KMS-11 (cell line): ENCODE results near the gene PPP1R1A.

ENCODE experiments used
- H2AFZ ChIP-seq: fragments of 200-600 bp; sonication (generic); 2 replicates; pipeline ENCODE4 v1.6.1; 2016; ENCODE audit warnings: antibody characterized with exemption, mixed run types, low read depth
- H3K27ac ChIP-seq: fragments of 200-600 bp; sonication (generic); 2 replicates; pipeline ENCODE4 v1.6.1; 2016; ENCODE audit warnings: mild to moderate bottlenecking, mixed run types
- H3K27me3 ChIP-seq: fragments of 200-600 bp; sonication (generic); 2 replicates; pipeline ENCODE4 v1.6.1; 2017; ENCODE audit warnings: mild to moderate bottlenecking, low read depth, mixed run types, moderate library complexity; ENCODE audit not compliant: insufficient read depth
- H3K36me3 ChIP-seq: fragments of 200-600 bp; sonication (generic); 2 replicates; pipeline ENCODE4 v1.6.1; 2017; ENCODE audit warnings: mild to moderate bottlenecking, mixed run types; ENCODE audit not compliant: insufficient read depth
- H3K4me1 ChIP-seq: fragments of 200-600 bp; sonication (generic); 2 replicates; pipeline ENCODE4 v1.6.1; 2016; ENCODE audit warnings: mild to moderate bottlenecking, low read depth, mixed run types; ENCODE audit not compliant: poor library complexity, severe bottlenecking
- H3K4me2 ChIP-seq: fragments of 200-600 bp; sonication (generic); 2 replicates; pipeline ENCODE4 v1.7.0; 2016; ENCODE audit warnings: mild to moderate bottlenecking, mixed run types
- H3K4me3 ChIP-seq: fragments of 200-600 bp; sonication (generic); IDR thresholded peaks from 2 replicates; pipeline ENCODE4 v1.6.1; 2017; ENCODE audit warnings: low read depth, low read length, mixed read lengths; ENCODE audit not compliant: insufficient read depth
- H3K79me2 ChIP-seq: fragments of 200-600 bp; sonication (generic); 2 replicates; pipeline ENCODE4 v1.6.1; 2016; ENCODE audit warnings: low read depth, mixed run types; ENCODE audit not compliant: insufficient read depth
- H3K9ac ChIP-seq: fragments of 200-600 bp; sonication (generic); 2 replicates; pipeline ENCODE4 v1.6.1; 2016; ENCODE audit warnings: mild to moderate bottlenecking, mixed run types
- H4K20me1 ChIP-seq: fragments of 200-600 bp; sonication (generic); 2 replicates; pipeline ENCODE4 v1.6.1; 2016; ENCODE audit warnings: mild to moderate bottlenecking, mixed run types; ENCODE audit not compliant: insufficient read depth
- TF ChIP-seq, protein P1 (sequence below): fragments of 200-600 bp; sonication (generic); conservative IDR thresholded peaks from 2 replicates; pipeline ENCODE4 v1.6.1; 2017; ENCODE audit warnings: low read depth, mild to moderate bottlenecking, antibody characterized with exemption, low read length, moderate library complexity, mixed read lengths

The PPP1R1A gene

DNA sequence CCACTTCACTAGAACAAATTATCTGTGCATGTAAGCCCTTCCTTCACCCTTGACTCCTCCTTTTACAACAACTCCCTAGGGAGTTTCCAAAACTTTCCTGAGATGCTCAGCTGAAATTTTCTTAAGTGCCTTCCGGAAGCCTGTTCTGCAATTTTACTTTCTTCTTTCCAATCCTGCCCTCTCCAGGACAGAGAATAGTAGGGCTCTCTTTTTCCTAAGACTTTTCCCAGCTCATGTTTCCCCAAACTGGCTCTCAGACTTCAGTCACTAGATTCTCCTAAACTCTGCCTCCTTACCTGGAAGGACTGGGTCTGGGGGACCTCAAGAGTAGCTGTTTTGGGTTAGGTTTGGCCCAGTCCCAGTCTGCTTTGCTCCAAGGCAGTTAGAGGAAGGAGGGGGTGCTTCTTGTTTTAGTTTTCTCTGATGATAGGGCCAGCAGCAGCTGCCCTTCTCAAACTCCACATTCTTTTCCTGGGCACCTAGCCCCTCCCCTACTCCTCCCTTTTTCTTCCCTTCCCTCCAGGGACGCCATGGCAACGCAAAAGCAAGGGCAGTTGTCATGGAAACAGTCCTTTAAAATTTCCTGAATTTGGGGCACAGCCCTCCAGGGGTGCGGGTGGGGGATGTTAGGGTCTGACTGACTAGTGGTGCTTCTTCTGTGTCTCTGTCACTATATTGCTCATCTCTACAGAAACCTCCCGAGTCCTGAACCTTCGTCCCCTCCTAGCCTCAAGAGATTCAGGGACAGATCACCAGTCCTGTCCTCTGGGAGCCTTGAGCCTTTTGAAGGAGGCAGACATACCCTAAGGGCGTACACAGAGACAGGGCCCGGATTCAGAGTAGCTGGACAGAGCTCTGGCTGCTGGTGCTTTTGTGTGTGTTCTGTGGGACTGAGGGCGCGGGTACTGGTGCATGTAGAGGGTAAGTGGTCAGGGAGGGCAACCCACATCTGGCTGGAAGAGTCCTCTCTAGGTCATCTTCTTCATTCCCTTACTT, 17.0 kb downstream of the PPP1R1A start:
- Histone ChIP-seq H3K79me2 (no peaks in the 10 kb centered on the region), H3K4me3 (no peak overlapping the region), H3K9ac (no peak overlapping the region), H3K27me3 (no peaks in the 10 kb centered on the region), H3K4me2 (no peak overlapping the region), H3K36me3 (no peaks in the 10 kb centered on the region), H3K4me1 (no peaks in the 10 kb centered on the region), H2AFZ (no peak overlapping the region), H4K20me1 (no peaks in the 10 kb centered on the region), H3K27ac (no peak overlapping the region)
- TF ChIP-seq, protein P1, sequence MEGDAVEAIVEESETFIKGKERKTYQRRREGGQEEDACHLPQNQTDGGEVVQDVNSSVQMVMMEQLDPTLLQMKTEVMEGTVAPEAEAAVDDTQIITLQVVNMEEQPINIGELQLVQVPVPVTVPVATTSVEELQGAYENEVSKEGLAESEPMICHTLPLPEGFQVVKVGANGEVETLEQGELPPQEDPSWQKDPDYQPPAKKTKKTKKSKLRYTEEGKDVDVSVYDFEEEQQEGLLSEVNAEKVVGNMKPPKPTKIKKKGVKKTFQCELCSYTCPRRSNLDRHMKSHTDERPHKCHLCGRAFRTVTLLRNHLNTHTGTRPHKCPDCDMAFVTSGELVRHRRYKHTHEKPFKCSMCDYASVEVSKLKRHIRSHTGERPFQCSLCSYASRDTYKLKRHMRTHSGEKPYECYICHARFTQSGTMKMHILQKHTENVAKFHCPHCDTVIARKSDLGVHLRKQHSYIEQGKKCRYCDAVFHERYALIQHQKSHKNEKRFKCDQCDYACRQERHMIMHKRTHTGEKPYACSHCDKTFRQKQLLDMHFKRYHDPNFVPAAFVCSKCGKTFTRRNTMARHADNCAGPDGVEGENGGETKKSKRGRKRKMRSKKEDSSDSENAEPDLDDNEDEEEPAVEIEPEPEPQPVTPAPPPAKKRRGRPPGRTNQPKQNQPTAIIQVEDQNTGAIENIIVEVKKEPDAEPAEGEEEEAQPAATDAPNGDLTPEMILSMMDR = no peak

DNA sequence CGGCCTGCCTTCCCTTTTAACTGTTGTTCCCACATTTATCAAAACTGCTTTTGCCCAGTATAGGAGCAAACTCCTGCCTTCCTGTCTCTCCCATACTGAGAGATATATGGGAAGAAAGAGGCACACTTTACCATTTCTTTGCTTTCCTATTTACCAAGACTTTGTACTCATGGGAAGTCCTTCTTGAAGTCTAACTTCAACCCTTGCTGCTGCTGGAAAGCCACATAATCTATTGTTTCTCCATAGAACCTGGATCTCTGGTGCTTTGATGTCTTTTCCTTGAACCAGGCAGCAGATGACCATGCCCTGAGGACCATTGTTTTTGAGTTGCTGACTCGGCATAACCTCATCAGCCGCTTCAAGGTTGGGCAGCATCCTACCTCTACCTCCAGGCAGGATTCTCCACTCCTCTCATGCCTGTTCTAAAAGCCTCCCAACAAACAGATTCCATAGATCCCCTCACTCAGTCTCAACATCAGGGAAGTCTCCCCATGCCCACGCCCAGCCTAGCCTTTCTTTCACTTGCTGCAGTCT, 18.4 kb downstream of the PPP1R1A start:
- Histone ChIP-seq H3K27me3 (no peaks in the 10 kb centered on the region), H2AFZ (no peak overlapping the region), H3K36me3 (no peaks in the 10 kb centered on the region), H3K9ac (no peak overlapping the region), H3K4me1 (no peaks in the 10 kb centered on the region), H3K4me3 (no peak overlapping the region), H3K27ac (no peak overlapping the region), H3K4me2 (no peak overlapping the region), H4K20me1 (no peaks in the 10 kb centered on the region), H3K79me2 (no peaks in the 10 kb centered on the region)
- TF ChIP-seq, protein P1 = no peak

DNA sequence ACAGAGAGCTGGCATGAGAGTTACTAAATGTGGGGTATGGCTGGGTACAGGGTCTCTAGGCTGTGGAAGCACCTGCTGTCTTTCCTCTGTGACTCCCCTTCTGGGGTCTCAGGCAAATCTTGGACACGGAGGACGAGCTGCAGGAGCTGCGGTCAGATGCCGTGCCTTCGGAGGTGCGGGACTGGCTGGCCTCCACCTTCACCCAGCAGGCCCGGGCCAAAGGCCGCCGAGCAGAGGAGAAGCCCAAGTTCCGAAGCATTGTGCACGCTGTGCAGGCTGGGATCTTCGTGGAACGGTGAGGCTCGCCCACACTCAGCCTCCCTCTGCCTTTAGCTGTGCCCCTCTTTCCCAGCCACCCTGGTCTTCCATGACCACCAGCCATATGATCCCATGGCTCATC, 19.4 kb downstream of the PPP1R1A start:
- H3K4me1 ChIP-seq = no peaks in the 10 kb centered on the region

DNA sequence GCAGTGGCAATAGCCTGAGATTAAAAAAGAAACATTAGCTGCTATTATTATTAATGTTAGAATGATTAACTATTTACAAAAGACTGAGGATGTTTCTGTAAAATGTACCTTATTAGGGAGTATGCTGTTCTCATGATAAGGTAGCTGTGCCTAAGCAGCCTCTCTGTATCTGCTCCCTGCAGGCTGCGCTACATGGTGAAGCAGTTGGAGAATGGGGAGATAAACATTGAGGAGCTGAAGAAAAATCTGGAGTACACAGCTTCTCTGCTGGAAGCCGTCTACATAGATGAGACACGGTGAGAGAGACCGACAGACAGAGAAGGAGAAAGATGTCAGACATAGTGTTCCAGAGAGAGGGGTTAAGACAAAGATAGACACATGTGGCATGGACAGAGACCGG, 21.7 kb downstream of the PPP1R1A start:
- Histone ChIP-seq H3K4me1 (no peaks in the 10 kb centered on the region), H3K27ac (no peak overlapping the region), H3K4me2 (no peak overlapping the region), H3K36me3 (no peaks in the 10 kb centered on the region), H4K20me1 (no peaks in the 10 kb centered on the region), H3K27me3 (no peaks in the 10 kb centered on the region), H3K9ac (no peak overlapping the region), H3K4me3 (no peak overlapping the region), H2AFZ (no peak overlapping the region), H3K79me2 (no peaks in the 10 kb centered on the region)
- TF ChIP-seq, protein P1 = no peak

More for the DNA sequence above, 19.4 kb downstream of the PPP1R1A start:
- no peak overlapping the region for H3K27ac ChIP-seq
- no peak overlapping the region for H3K4me3 ChIP-seq
- H4K20me1 ChIP-seq = no peaks in the 10 kb centered on the region
- H3K36me3 ChIP-seq = no peaks in the 10 kb centered on the region
- H3K79me2 ChIP-seq = no peaks in the 10 kb centered on the region
- no peak overlapping the region for H3K9ac ChIP-seq
- H3K27me3 ChIP-seq = no peaks in the 10 kb centered on the region
- H2AFZ ChIP-seq = no peak overlapping the region
- TF ChIP-seq, protein P1 = no peak
- H3K4me2 ChIP-seq = no peak overlapping the region
